Central memory CD4-positive, alpha-beta T cell (primary cell): Measurements from ENCODE around the gene PADI2.

ENCODE experiments used
- DNase-seq: peaks from one replicate; pipeline ENCODE4 v3.0.0; 2022

PADI2 gene

DNA sequence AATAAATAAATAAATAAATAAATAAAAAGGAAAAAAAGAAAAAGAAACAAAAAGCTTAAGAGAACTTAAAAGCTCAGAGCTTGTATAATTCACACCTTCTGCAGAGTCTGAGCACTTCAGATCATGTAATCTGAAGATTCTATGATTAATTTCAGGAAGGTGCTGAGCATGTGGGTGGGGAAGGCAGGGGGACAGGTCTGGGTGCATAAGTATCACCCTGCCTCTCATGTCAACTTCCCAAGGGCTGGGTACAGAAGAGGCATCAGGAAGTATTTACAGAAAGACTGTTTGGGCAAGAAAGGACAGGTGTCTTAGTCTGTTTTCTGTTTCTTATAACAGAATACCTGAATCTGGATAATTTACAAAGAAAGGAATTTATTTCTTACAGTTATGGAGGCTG, 20.4 kb upstream of the PADI2 start:
- no peak for DNase-seq

DNA sequence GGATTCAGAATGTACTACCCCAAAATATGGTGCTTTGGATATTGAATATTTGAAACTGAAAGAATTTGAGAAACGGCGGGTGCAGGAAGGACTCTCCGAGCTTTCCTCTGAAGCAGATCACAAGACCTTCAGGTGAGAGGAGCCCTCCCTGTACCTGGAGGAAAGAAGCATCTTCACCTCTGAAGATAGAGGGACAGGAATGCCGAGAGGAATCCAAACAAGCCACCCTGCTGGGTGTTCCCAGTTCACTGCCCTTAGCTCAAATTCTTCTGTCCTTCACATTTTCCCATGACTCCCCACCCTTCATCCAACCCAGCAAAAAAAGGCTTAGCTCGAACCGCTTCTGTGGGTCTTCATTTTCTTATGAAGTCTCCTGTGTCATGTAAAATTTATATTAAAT, 18.2 kb upstream of the PADI2 start:
- no peak for DNase-seq

DNA sequence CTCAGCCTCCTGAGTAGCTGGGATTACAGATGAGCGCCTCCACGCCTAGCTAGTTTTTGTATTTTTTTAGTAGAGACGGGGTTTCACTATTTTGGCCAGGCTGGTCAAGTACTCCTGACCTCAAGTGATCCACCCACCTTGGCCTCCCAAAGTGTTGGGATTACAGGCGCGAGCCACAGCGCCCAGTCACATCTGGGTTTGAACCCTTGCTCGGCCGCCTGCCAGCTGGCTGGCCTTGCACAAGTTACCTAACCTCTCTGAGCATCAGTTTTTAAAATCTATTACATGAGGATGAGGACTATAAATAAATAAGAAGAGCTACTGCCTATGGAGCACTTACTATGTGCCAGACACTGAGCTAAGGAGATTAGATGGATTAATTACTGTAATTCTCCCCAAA, 17.7 kb upstream of the PADI2 start:
- DNase-seq, result no peak

DNA sequence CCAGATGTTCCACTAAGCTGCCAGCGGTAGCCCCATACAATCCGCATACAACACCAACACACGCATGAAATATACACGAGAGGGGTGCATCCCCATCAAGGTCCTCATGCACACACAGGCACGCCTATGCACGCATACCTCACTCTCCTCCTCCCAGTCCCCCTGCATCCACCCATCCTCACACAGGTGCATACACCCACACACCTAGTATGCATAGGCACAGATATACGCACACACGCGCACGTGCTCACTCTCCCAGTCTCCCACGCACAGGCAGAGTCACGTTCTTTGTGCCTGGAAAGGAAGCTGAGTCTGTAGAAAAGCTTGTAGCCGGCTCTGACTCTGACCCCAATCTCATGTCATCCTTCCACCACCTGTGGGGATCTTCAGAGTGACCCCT, 16.9 kb upstream of the PADI2 start:
- DNase-seq, result no peak

DNA sequence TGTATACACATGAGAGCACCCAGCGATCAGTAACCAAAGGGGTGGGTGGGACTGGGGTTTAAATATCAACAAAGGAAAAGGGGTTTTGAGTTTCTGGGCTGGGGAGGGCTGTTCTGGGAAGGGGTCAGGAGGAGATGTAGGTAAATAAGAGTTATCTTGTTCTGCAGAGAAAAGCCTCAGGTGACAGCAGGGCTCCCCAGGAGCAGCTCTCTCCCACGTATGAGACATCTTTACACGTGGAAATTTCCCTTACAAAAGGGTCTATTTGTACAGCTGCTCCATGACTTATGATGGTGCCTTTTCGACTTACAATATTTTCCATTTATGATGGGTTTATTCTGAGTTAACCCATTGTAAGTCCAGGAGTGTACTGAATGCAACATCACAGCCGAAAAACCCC, 16.3 kb upstream of the PADI2 start:
- DNase-seq, result no peak

DNA sequence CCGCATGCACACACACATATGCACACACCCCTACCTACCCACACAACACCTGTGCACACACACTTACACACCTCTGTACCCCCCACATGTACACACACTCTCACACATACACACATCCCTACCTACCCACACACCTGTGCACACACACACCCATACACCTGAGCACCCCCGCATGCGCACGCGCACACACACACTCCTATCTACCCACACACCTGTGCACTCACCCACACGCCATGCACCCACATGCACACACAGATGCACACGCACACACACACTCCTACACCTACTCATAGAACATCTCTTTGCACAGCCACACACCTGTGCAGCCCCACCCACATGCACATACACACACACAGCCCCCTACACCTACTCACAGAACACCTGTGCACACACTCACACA, 15.5 kb upstream of the PADI2 start:
- no peak for DNase-seq

DNA sequence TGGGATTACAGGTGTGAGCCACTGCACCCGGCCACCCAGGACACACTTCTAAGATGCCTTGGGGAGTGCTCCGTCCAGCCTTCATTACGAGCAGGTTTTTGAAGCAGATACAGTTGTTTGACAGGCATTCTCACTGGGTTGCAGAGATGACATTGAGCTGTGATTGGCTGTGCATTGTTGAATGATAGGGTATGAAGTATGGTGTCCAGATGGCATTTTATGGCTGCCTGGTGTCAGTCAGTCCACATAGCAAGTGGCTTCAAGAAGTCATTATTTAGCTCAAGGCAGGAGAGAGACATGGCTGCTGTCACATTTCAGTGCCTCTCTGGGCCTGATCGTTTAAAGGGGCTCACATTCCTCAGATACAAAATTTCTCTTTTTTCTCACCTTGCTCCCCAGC, 14.8 kb upstream of the PADI2 start:
- DNase-seq, result no peak

DNA sequence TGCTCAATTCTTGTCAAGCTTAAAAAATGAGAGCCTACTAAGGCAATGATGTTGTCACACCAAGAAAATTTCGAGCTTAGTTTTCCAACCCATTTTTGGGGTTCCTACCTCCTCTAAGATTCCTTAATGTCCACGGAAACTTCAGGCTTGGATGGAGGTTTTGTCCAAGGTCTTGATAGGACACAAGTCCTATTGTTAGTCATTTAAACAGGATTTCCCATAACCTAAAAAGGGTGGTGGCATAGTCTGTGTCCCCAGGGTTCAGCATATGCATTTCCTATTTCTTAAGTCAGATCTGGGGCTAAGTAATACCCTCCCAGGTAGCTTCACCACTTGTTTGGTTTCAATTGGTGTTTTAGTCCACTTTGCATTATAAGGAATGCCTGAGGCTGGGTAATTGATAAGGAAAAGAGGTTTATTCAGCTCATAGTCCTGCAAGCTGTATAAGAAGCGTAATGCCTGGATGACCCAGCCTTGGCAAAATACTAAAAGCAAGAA, 10.9 kb upstream of the PADI2 start:
- no peak for DNase-seq

DNA sequence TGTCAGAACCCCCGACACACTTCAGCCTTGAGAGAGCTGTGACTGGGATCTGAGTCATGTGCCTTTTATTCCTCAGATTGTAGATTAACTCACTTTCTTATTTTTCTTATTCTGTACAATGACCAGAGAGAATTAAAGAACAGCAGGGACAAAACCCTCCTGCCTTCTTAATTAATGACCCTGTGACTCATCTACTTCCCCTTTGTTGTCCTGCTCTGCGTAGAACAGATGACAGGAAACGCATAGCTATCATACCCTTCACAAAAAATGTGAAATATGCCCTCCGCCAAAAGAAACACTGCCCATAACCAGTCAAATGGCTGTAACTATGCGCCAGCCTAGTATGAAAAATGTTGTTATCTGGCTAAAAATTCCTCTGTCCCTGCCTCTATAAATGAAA, 9.1 kb upstream of the PADI2 start:
- DNase-seq, result no peak

DNA sequence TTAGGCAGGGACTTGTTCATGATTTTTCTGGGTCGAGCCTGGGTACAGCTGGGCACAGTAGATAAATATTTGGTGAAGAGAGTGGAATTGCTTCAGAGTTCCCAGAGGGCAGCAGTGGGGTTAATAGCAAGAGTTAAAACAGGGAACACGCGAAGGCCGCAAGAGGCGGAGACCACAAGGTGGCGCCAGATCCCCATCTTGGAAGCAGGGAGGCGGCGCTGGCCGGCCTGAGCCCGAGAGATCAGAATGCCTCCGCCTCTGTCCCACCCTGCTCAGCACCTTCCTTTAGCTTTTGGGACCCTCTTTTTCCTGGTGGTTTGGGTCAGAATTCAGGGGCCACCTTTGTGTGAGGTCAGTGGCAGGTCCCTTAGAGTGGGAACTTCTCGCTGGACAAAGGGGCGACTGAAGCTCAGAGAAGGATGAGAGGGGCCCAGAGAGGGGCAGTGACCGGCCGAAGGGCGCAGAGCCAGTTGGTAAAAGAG, 6.5 kb upstream of the PADI2 start:
- peak; percentile 54 for DNase-seq

DNA sequence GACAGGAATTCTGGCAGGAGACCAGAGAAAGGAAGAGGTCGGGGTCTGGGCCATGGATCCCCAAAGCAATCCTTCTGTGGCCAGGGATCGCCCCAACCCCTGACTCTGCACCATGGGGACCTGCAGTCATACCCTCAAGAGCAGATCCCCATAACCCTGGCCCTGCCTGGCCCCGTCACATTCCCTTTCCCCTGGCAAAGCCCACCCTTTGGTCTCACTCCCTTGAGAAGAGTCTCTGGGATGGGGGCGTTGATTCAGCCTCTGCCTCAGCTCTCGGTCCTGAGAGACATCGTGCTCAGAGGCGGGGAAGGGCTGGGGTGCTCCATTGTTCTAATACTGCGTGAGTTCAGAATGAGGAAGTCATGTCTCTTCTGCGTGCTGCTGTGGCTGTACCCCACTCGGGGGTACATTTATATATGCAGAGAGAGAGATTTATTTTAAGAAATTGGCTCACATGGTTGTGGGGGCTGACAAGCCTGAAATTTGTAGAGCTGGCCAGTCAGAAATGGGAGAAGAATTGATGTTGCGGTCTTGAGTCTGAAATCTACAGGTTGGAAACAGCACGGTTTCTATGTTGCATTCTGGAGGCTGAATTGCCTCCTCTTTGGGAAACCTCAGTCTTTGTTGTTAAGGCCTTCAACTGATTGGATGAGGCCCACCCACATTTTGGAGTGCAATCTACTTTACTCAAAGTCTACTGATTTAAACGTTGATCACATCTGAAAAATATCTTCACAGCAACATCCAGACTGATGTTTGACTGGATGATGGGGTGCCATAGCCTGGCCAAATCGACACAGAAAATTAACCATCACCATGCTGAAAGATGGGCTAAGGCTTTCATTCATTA, 4.2 kb upstream of the PADI2 start:
- no peak for DNase-seq

DNA sequence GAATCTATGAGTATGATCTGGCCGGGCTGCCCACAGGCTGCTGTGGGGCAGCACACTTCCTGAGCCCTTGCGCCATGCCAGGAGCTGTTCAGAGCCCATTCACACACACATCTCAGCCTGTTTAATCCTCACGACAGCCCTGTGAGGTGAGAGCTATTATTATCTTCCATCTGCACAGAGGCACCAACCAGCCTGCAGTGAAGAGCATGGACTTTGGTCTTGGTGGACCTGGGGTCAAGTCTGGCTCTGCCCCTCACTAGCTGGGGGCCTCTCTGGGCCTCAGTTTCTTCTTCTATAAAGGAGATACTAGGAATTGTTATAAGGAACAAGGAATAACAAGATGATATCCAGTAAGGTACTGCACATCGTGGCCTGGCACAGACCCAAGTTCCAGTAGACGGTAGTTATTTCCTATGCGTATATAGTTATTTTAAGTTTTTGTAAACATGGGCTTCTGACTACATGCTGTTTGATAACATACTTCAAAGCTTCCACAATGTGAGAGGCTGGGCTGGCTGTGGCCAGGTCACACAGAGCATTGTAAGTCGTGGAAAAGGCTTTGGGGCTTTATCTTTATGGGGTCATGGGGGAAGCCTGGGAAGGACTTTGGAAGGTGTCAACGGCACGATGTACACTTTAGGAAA, 3.4 kb upstream of the PADI2 start:
- no peak for DNase-seq

DNA sequence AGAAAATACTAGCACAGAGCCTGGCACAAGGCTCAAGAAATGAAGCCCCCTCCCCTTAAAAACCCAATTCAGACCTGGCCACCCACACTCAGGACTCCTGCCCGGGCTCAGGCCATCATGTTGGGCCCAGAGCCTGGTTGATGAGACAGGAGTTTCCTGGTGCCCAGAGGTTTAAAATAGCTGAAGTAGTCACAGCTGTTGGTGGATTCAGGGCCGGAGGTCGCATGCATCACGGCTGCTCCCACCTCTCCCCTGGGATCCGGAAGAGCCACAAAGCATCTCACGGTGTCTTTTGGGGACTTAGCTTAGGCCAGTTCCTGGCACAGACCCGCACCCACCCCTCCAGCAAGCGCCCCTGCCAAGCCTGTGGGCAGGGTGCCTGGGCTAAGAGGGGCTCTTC, 2.6 kb upstream of the PADI2 start:
- no peak for DNase-seq

DNA sequence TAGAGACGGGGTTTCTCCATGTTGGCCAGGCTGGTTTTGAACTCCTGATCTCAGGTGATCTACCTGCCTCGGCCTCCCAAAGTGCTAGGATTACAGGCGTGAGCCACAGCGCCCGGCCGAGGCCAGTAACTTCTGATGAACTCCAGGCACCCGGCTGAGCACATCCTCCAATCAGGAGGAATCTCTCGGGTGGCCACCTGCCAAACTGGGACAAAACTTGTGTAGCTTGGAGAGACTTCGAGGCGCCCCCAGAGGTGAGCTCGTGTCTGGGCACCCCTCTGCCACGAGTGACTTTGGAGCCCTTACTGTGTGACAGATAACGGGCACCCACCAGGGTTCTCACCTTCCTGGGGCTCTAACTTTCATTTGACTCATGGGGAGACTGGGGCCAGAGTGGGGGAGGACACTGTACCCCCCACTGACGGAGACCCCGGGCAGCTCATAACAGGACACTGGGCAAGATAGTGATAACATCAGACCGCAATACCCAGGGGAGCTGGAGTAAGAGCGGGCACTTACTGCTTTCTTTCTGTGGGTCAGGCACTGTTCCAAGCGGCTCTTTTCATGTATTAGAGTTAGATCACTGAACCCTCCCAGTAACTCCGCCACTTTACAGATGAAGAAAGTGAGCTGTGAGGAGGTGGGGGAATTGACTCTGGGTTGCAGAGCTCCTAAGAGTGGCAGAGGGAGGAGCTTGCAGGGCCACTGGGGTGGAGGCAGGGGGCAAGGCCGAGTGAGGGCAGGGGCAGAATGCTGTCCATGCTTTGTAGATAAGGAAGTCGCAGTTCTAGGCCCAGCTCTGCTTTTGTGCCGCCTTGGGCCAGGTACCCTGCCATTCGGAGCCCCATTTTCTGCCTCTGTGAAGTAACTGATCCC, 1.9 kb upstream of the PADI2 start:
- no peak for DNase-seq

DNA sequence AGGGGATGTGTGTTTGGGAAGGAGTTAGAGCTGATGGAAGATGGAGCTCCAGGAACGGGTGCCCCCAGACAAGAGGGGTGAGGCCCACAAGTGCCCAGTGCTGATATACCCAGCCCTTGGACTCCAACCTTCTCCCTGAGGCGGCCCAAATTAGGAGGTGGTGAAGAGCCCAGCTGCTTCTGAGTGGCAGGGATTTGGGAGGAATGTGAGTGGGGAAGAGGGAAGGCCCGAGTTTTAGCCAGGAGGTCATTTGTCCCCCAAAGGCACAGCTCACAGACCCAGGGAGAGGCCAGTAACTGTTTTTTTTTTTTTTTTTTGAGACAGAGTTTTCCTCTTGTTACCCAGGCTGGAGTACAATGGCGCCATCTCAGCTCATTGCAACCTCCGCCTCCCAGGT, 1.2 kb upstream of the PADI2 start:
- no peak for DNase-seq

DNA sequence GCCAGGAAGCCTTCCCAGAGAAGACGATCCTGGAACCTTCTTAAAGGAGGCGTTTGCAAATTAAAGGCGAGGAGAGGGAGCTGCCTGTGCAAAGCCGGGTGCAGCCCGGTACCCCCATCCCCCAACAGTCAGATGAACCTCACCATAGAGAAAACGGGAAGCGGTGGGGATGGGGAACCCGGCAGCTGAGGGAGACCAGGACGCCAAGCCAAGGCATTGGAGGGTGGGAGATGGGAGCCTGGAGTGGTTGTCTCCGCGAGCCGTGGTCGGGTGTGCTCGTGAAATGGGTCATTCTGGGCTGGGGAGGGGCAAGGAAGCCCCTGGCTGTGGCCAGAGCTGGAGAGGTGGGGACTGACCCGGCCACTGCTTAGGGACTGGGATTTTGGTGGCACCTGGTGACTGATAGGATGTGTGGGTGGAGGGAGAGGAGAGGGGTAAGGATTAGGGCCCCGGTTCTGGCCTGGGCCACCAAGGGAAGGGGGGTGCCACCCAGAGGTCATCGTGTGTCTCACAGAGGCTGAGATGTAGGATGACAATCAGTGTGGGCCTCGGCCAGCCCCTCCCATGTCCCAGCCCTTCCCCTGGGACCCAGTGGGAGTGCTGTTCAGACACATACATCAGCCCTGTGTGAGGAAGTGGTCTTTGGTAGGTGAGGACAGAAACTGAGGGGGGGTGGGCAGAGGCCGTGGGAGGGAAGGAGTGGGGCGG, 676 bp upstream of the PADI2 start:
- DNase-seq, result no peak

DNA sequence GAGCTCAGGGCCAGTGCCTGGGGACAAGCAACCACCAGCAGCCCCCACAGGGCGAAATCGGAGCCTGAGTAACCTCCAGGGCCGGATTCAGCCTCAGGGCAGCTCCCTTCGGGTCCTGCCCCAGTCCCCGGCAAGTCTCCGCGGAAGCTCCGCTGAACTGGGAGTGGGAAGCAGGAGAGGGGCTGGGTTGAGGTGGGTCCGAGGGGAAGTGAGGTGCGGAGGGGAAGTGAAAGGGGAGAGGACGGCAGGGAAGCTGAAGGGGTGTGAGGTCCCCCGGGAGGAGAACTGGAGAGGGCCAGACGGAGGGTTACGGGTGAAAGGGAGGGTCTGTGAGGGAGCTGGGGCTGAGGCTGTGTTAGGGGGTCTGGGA, 560 bp downstream of the PADI2 start:
- no peak for DNase-seq

DNA sequence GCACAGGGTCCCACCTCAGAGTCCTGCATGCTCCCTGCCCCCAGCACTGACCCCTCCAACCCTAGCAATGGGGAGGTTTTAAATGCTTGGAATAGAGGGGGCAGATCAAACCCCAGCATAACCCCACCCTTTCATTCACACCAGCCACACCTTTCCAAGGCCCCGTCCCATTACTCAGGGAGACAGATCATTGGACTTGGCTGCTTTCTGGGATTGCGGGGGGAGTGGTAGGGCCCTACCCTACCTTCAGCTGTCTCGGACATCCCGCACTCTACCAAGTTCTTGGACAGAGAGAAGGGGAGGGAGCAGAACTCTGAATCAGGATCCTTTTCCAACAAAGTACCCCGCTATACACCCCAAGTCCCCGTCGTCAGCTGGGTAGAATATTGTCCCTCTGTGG, 983 bp downstream of the PADI2 start:
- DNase-seq, result no peak

DNA sequence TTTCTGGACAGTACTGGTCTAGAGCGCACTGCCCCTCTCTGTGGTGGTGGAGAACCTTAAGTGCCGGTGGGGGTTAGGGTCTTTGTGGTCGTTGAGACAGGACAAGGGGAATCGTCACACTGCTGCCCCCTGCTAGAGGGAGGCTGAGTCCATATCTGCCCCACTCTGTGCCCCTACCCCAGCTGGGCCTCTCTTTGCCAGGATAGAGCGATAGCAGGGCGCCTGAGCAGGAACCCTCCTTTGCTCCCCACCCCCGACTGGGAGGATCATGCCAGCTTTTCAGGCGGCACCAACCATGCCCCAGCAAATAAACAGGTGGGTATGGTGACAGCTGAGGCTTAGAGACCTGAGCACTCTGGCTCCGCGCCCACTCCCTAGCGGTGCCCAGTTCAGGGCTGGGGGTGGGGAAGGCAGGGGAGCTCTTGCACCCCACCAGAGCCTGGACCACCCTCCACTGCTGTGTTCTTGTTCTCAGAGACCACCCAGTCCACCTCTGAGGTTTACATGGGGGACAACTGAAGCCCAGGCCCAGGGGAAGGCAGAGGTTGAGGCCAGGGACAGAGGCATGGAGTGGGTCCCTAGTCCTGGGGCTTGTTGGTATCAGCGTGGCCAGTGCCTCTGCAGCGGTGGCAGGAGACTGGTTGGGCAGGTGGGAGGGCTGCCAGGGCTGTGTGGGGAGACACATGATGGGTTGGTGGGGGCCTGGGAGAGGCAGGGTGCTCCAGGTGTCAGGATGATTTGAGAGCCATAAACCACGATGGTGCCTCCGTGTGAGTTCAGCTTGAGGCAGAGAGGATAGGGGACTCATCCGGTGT, 1.6 kb downstream of the PADI2 start:
- DNase-seq, result no peak

DNA sequence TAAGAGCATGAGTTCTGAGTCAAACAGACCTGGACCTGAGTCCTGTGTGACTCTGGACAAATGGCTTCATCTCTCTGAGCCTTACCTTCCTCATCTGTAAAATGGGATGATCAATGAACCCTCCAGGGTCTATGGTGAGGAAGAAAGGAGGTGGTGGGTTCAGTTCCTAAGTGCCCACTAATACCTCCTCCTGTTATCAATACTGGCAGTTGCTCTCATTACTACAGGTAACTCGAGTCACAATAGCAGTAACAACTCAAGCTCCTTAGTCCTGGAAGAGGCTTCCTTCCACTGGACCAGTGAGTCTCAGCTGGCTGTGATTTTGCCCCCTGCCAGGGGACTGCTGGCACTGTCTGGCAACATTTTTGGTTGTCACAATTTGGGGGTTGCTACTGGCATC, 2.6 kb downstream of the PADI2 start:
- DNase-seq, result no peak

DNA sequence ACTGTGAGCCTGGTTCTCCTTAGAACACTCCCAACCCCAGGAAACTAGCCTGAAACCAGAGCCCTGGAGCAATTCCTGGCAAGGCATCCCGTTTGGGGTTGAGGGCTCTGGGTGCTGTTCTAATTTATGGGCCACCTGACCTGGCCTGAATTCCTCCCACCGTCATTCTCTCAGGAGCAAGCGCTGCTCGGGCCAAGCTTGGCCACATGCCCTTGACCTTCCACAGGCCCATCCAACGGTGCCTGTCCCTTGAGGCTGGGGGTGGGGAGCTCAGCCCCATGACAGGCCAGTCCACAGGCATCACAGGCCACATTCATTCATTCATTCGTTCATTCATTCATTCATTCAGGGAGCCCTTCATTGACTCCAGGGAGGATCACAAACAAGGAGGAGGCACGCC, 5.3 kb downstream of the PADI2 start:
- no peak for DNase-seq
